IPS-15b (cell line): ENCODE measurements around the gene NPFF.
"Not testable (repeated sequence)": the region's sequence is repeated elsewhere in the genome, so short reads cannot be mapped to it uniquely, and the experiment has no call there.

Source experiments
- H3K27me3 ChIP-seq: one replicate; pipeline ENCODE4 v1.6.1; 2013; ENCODE audit warnings: low read length; ENCODE audit not compliant: control insufficient read depth, insufficient read depth
- H3K36me3 ChIP-seq: one replicate; pipeline ENCODE4 v1.6.1; 2013; ENCODE audit warnings: low read length; ENCODE audit not compliant: control insufficient read depth, insufficient read depth
- H3K4me1 ChIP-seq: one replicate; pipeline ENCODE4 v1.6.1; 2013; ENCODE audit warnings: mild to moderate bottlenecking, low read length; ENCODE audit not compliant: control insufficient read depth, insufficient read depth
- H3K4me3 ChIP-seq: one replicate; pipeline ENCODE4 v1.5.1; 2013; ENCODE audit warnings: low read depth, low read length
- H3K9ac ChIP-seq: one replicate; pipeline ENCODE4 v1.6.1; 2013; ENCODE audit warnings: low read depth, mild to moderate bottlenecking, low read length
- H3K9me3 ChIP-seq: one replicate; pipeline ENCODE4 v1.6.1; 2013; ENCODE audit warnings: mild to moderate bottlenecking, low read length; ENCODE audit not compliant: control insufficient read depth, insufficient read depth

NPFF gene

GRCh38 chr12:53489242-53489864 lies 17.9 kb downstream of the NPFF start:
- peaks cover 18% of the 10 kb centered on the region for H3K36me3 ChIP-seq
- H3K9me3 ChIP-seq: no peaks in the 10 kb centered on the region
- no peaks in the 10 kb centered on the region for H3K27me3 ChIP-seq
- H3K4me3 ChIP-seq: no peak overlapping the region
- H3K9ac ChIP-seq: no peak overlapping the region
- H3K4me1 ChIP-seq: peaks cover 8% of the 10 kb centered on the region

- H3K9ac ChIP-seq: no peak overlapping the region
- H3K36me3 ChIP-seq: peaks cover 30% of the 10 kb centered on the region
- no peaks in the 10 kb centered on the region for H3K9me3 ChIP-seq
- H3K4me3 ChIP-seq: no peak overlapping the region
- H3K4me1 ChIP-seq: no peaks in the 10 kb centered on the region
- H3K27me3 ChIP-seq: no peaks in the 10 kb centered on the region
Measured at GRCh38 chr12:53486736-53487487, 20.4 kb downstream of the NPFF start.

- Histone ChIP-seq H3K4me1 (no peaks in the 10 kb centered on the region), H3K9ac (no peak overlapping the region), H3K27me3 (no peaks in the 10 kb centered on the region), H3K4me3 (no peak overlapping the region), H3K9me3 (no peaks in the 10 kb centered on the region), H3K36me3 (peaks cover 35% of the 10 kb centered on the region)
Measured at GRCh38 chr12:53485955-53486735, 21.1 kb downstream of the NPFF start.

- no peaks in the 10 kb centered on the region for H3K27me3 ChIP-seq
- H3K36me3 ChIP-seq: peaks cover 35% of the 10 kb centered on the region
- H3K9me3 ChIP-seq: no peaks in the 10 kb centered on the region
- H3K9ac ChIP-seq: no peak overlapping the region
- no peak overlapping the region for H3K4me3 ChIP-seq
- no peaks in the 10 kb centered on the region for H3K4me1 ChIP-seq
Measured at GRCh38 chr12:53484686-53485575, 22.4 kb downstream of the NPFF start.

GRCh38 chr12:53483979-53484377 lies 23.3 kb downstream of the NPFF start:
- no peak overlapping the region for H3K4me3 ChIP-seq
- peaks cover 36% of the 10 kb centered on the region for H3K36me3 ChIP-seq
- H3K27me3 ChIP-seq: no peaks in the 10 kb centered on the region
- no peaks in the 10 kb centered on the region for H3K4me1 ChIP-seq
- no peaks in the 10 kb centered on the region for H3K9me3 ChIP-seq
- H3K9ac ChIP-seq: no peak overlapping the region

GRCh38 chr12:53483225-53483978 lies 23.9 kb downstream of the NPFF start:
- Histone ChIP-seq H3K9me3 (no peaks in the 10 kb centered on the region), H3K36me3 (peaks cover 42% of the 10 kb centered on the region), H3K4me1 (no peaks in the 10 kb centered on the region), H3K9ac (no peak overlapping the region), H3K27me3 (no peaks in the 10 kb centered on the region), H3K4me3 (no peak overlapping the region)

- Histone ChIP-seq H3K27me3 (no peaks in the 10 kb centered on the region), H3K36me3 (peaks cover 42% of the 10 kb centered on the region), H3K4me1 (no peaks in the 10 kb centered on the region), H3K9me3 (no peaks in the 10 kb centered on the region), H3K4me3 (no peak overlapping the region), H3K9ac (no peak overlapping the region)
Measured at GRCh38 chr12:53482626-53483168, 24.6 kb downstream of the NPFF start.

- Histone ChIP-seq H3K4me3 (no peak overlapping the region), H3K36me3 (peaks cover 42% of the 10 kb centered on the region), H3K27me3 (no peaks in the 10 kb centered on the region), H3K4me1 (no peaks in the 10 kb centered on the region), H3K9ac (no peak overlapping the region), H3K9me3 (no peaks in the 10 kb centered on the region)
Measured at GRCh38 chr12:53481939-53482586, 25.2 kb downstream of the NPFF start.

- peaks cover 45% of the 10 kb centered on the region for H3K36me3 ChIP-seq
- H3K9me3 ChIP-seq, H3K4me3 ChIP-seq, H3K27me3 ChIP-seq, H3K4me1 ChIP-seq, H3K9ac ChIP-seq: not testable (repeated sequence)
Measured at GRCh38 chr12:53481458-53481857, 25.8 kb downstream of the NPFF start.
